RWPE2 (cell line): Measurements from ENCODE around the gene ULBP2.
"Not testable (repeated sequence)": the region's sequence is repeated elsewhere in the genome, so short reads cannot be mapped to it uniquely, and the experiment has no call there.

Experiments used
- ATAC-seq: fragments of 200-7000 bp; cut with Tn5 transposase; 3 replicates; pipeline ENCODE4 v1.9.1; 2021; ENCODE audit warnings: low read depth
- DNase-seq: peaks from one replicate; pipeline ENCODE4 v3.0.0-alpha.2; 2020; ENCODE audit warnings: low spot score
- H3K27ac ChIP-seq: fragments of 450-650 bp; 2 replicates; pipeline ENCODE4 v1.5.1; 2017; ENCODE audit warnings: mild to moderate bottlenecking; ENCODE audit not compliant: poor library complexity, severe bottlenecking
- H3K27me3 ChIP-seq: fragments of 250-450 bp; sonication (Bioruptor Pico); 2 replicates; pipeline ENCODE4 v1.5.1; 2021; ENCODE audit warnings: mild to moderate bottlenecking, moderate library complexity; ENCODE audit not compliant: insufficient read depth, poor library complexity, severe bottlenecking
- H3K36me3 ChIP-seq: fragments of 250-450 bp; sonication (Bioruptor Pico); 2 replicates; pipeline ENCODE4 v1.5.1; 2020; ENCODE audit warnings: low read depth, mild to moderate bottlenecking, moderate library complexity
- H3K4me1 ChIP-seq: fragments of 250-450 bp; sonication (Bioruptor Pico); 2 replicates; pipeline ENCODE4 v1.5.1; 2021; ENCODE audit warnings: mild to moderate bottlenecking, moderate library complexity; ENCODE audit not compliant: insufficient read depth, poor library complexity, severe bottlenecking
- H3K4me3 ChIP-seq: fragments of 250-450 bp; sonication (Bioruptor Pico); 2 replicates; pipeline ENCODE4 v1.5.1; 2021; ENCODE audit warnings: mild to moderate bottlenecking, moderate library complexity; ENCODE audit not compliant: severe bottlenecking
- H3K9me3 ChIP-seq: fragments of 250-450 bp; sonication (Bioruptor Pico); 2 replicates; pipeline ENCODE4 v1.5.1; 2021; ENCODE audit warnings: mild to moderate bottlenecking, moderate library complexity; ENCODE audit not compliant: severe bottlenecking
- CTCF ChIP-seq: fragments of 450-650 bp; IDR thresholded peaks from one replicate; pipeline ENCODE4 v1.5.1; 2017; ENCODE audit warnings: mild to moderate bottlenecking, moderate library complexity; ENCODE audit not compliant: poor library complexity, severe bottlenecking

The ULBP2 gene

GRCh38 chr6:149921361-149921760 lies 20.5 kb upstream of the ULBP2 start:
- no peak for DNase-seq

GRCh38 chr6:149922091-149922490 lies 19.7 kb upstream of the ULBP2 start:
- H3K27ac ChIP-seq, ATAC-seq, DNase-seq, H3K36me3 ChIP-seq, H3K4me1 ChIP-seq, H3K9me3 ChIP-seq, H3K27me3 ChIP-seq: not testable (repeated sequence)
- H3K4me3 ChIP-seq: peak overlapping the region; percentile 38

More at GRCh38 chr6:149921361-149921760, 20.5 kb upstream of the ULBP2 start:
- Histone ChIP-seq H3K36me3 (no peaks in the 10 kb centered on the region), H3K4me1 (peaks cover 6% of the 10 kb centered on the region), H3K27ac (no peak overlapping the region), H3K9me3 (no peaks in the 10 kb centered on the region), H3K4me3 (no peak overlapping the region), H3K27me3 (no peaks in the 10 kb centered on the region)
- ATAC-seq: no peak
- no peak for TF ChIP-seq CTCF

GRCh38 chr6:149922642-149923326 lies 19.0 kb upstream of the ULBP2 start, which contains the start of gene RAET1G:
Gene RAET1G, minus strand, starts transcription at chr6:149923121. Its CDS starts 111 bp downstream, at chr6:149923010.
- no peak within 1 kb of the TSS for H3K27ac ChIP-seq
- H3K4me1 ChIP-seq: peaks cover 6% of the 10 kb centered on the region
- peak; percentile 90 for ATAC-seq
- H3K9me3 ChIP-seq: no peaks in the 10 kb centered on the region
- H3K36me3 ChIP-seq: no peaks in the 10 kb centered on the region
- no peaks in the 10 kb centered on the region for H3K27me3 ChIP-seq
- peak within 1 kb of the TSS; percentile 38 for H3K4me3 ChIP-seq
- TF ChIP-seq CTCF: no peak
- DNase-seq: peak; percentile 94

GRCh38 chr6:149923327-149923986 lies 18.4 kb upstream of the ULBP2 start:
- Histone ChIP-seq H3K27ac (no peak overlapping the region), H3K4me1 (peaks cover 6% of the 10 kb centered on the region), H3K4me3 (peak overlapping the region; percentile 38), H3K27me3 (no peaks in the 10 kb centered on the region), H3K36me3 (no peaks in the 10 kb centered on the region), H3K9me3 (no peaks in the 10 kb centered on the region)
- DNase-seq (no peak), ATAC-seq (no peak)
- no peak for TF ChIP-seq CTCF

- Histone ChIP-seq H3K4me1 (peaks cover 6% of the 10 kb centered on the region), H3K27ac (no peak overlapping the region), H3K4me3 (no peak overlapping the region), H3K9me3 (no peaks in the 10 kb centered on the region), H3K27me3 (no peaks in the 10 kb centered on the region), H3K36me3 (no peaks in the 10 kb centered on the region)
- DNase-seq (no peak), ATAC-seq (no peak)
- TF ChIP-seq CTCF: no peak
Measured at GRCh38 chr6:149924206-149924932, 17.4 kb upstream of the ULBP2 start.
